Measurements from ENCODE around the gene GNB5.

The GNB5 gene

DNA sequence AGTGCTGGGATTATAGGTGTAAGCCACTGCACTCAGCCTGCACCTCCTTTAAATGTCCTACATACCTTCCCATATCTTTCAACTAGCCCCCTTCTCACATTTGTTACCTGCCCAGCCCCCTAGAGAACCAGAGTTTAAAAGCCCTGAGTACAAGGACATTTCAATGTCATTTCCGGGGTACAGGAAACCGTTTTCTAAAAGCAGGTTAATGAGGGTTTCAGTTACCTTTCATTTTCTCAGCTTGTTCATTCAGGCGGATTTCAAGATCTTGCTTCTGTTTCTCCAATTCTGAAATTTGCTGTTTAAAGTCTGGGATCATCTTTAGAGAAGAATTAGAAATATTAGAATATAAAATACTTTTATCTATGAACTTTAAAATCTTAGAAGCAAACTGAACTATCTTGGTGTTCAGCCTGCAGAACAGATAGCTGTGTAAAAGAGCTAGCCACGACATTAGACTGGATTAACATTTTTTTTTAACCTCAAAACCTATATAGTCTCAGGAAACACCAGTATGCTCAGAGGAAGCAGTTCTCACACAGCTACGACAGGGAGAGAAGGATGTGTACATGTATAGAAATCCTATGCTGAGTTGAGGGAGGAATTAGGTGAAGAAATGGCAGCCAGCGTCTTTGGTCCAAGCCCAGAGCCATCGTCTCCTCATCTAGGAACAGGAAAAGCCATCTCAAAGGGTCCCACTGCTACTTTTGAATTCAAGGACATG, 29.9 kb upstream of the GNB5 start:
- Mint-ChIP-seq H3K4me1 (ENCODE audit: low read depth) (peaks cover 28% of the 10 kb centered on the region), H3K4me3 (peak overlapping the region; percentile 84), H3K36me3 (ENCODE audit: low read depth) (peaks cover 4% of the 10 kb centered on the region), H3K27me3 (ENCODE audit: low read depth) (no peaks in the 10 kb centered on the region), H3K27ac (peak overlapping the region; percentile 92), H3K9me3 (no peaks in the 10 kb centered on the region)
- DNase-seq (ENCODE audit: low spot score) = no peak

DNA sequence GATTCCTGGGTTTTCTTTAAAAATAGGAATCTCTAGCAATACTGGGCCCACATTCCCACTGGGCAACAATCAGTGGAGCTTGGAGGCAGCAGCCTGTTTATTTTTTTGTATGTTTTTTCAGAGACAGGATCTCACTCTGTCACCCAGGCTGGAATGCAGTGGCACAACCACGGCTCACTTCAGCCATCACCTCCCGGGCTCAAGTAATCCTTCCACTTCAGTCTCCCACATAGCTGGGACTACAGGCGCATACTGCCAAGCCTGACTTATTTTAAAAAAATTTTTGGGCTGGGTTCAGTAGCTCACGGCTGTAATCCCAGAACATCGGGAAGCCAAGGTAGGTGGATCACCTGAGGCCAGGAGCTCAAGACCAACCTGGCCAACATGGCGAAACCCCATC, 29.1 kb upstream of the GNB5 start:
- no peak overlapping the region for H3K4me3 Mint-ChIP-seq
- H3K9me3 Mint-ChIP-seq = no peaks in the 10 kb centered on the region
- no peaks in the 10 kb centered on the region for H3K27me3 Mint-ChIP-seq (ENCODE audit: low read depth)
- peaks cover 4% of the 10 kb centered on the region for H3K36me3 Mint-ChIP-seq (ENCODE audit: low read depth)
- no peak for DNase-seq (ENCODE audit: low spot score)
- peaks cover 28% of the 10 kb centered on the region for H3K4me1 Mint-ChIP-seq (ENCODE audit: low read depth)
- no peak overlapping the region for H3K27ac Mint-ChIP-seq

DNA sequence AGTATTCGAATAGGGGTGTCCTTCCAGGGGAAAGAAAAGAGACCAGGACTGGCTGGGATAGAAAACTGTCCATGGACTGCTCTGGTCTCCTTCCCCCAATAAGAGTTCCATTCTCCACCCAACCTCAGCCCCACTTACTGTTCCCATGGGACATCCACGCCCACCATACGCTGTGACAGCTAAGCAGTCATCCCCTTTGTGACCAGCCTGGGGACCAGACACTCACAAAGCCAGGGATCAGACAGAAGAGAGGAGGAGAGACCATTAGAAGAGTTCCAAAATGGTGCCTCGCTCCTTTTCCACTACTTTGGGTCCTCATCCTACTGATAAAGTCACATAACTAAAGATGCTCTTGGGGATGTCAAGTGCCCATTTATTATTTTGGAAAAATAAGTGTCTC, 27.6 kb upstream of the GNB5 start:
- Mint-ChIP-seq H3K9me3 (no peaks in the 10 kb centered on the region), H3K4me1 (ENCODE audit: low read depth) (peaks cover 26% of the 10 kb centered on the region), H3K36me3 (ENCODE audit: low read depth) (peaks cover 4% of the 10 kb centered on the region), H3K27me3 (ENCODE audit: low read depth) (no peaks in the 10 kb centered on the region), H3K4me3 (no peak overlapping the region), H3K27ac (no peak overlapping the region)
- no peak for DNase-seq (ENCODE audit: low spot score)

DNA sequence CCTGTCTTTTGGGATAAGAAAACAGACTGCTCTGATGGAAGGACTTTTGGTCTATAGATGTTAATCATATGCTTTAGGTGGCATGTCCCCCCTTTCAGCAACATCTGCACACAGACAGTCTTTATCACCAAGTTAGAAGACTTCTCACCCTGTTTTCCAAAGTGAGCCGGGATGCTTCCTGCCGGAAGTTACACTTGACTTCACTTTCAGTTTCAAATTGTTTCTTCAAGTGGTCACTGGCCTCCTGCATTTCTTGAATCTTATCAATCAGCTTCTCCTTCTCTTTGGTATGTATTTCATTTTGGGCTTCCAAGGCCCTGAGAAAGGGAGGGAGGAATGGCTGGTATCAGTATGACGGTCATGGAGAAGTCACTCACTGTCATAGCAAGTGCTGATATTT, 27.2 kb upstream of the GNB5 start:
- no peak for DNase-seq (ENCODE audit: low spot score)
- peaks cover 4% of the 10 kb centered on the region for H3K36me3 Mint-ChIP-seq (ENCODE audit: low read depth)
- no peak overlapping the region for H3K4me3 Mint-ChIP-seq
- peaks cover 25% of the 10 kb centered on the region for H3K4me1 Mint-ChIP-seq (ENCODE audit: low read depth)
- no peak overlapping the region for H3K27ac Mint-ChIP-seq
- H3K27me3 Mint-ChIP-seq (ENCODE audit: low read depth) = no peaks in the 10 kb centered on the region
- H3K9me3 Mint-ChIP-seq = no peaks in the 10 kb centered on the region

DNA sequence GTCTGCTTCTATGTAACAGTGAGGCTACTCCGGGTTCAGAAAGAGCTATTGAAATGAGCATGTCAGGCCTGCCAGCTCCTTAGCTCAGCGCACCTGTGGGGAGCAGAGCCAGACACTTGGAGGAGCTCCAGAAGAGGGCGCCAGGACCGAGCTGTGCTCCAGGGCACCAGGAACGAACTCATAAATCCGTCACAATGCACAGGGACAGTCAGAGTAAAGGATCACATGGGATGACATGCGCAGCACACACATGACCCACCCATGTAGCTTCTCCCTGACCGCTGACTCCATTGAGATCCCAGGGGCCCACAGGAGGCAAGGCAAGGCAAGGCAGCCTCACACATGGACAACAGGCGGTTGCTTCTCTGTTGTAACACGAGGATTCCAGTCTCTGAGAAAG, 26.0 kb upstream of the GNB5 start:
- no peaks in the 10 kb centered on the region for H3K9me3 Mint-ChIP-seq
- no peaks in the 10 kb centered on the region for H3K36me3 Mint-ChIP-seq (ENCODE audit: low read depth)
- DNase-seq (ENCODE audit: low spot score) = no peak
- H3K27ac Mint-ChIP-seq = no peak overlapping the region
- H3K27me3 Mint-ChIP-seq (ENCODE audit: low read depth) = no peaks in the 10 kb centered on the region
- H3K4me1 Mint-ChIP-seq (ENCODE audit: low read depth) = peaks cover 18% of the 10 kb centered on the region
- no peak overlapping the region for H3K4me3 Mint-ChIP-seq

DNA sequence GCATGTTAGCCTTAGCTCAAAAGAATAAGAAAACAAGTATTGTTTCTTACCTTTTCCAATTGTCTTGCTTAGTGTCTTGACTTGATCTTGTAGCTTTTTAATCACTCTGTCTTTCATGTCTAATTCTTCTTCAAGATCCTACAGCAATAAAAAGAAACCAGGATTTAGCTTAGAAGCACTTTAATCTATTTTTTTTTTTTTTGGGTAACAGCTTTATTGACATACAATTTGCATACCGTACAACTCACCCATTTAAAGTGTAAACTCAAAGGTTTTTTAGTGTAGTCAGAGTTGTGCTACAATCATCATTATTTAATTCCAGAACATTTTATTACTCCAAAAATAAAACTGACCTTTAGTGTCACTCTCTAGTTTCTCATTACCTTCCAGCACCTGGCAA, 23.4 kb upstream of the GNB5 start:
- H3K4me1 Mint-ChIP-seq (ENCODE audit: low read depth) = peaks cover 3% of the 10 kb centered on the region
- no peaks in the 10 kb centered on the region for H3K9me3 Mint-ChIP-seq
- no peaks in the 10 kb centered on the region for H3K27me3 Mint-ChIP-seq (ENCODE audit: low read depth)
- no peak overlapping the region for H3K27ac Mint-ChIP-seq
- DNase-seq (ENCODE audit: low spot score) = no peak
- H3K36me3 Mint-ChIP-seq (ENCODE audit: low read depth) = no peaks in the 10 kb centered on the region
- no peak overlapping the region for H3K4me3 Mint-ChIP-seq

DNA sequence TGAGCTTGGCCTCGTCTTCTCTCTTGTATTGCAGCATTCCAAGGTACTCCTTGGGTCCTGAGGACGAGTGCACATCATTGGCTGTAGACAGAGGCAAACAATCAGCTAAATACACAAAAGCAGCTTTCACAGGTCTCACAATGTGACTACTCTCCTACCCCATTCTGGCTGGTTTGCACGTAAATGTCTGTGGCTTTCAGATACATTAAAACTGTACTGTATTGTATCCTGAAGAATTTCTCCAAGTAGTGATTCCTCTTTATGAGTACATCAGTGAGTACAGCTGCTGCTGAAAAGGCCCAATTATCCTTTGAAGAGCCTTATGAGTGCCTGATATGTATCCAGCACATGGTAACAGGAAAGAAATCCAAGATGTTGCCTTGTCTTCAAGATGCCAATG, 22.0 kb upstream of the GNB5 start:
- DNase-seq (ENCODE audit: low spot score) = no peak
- peaks cover 4% of the 10 kb centered on the region for H3K4me1 Mint-ChIP-seq (ENCODE audit: low read depth)
- no peaks in the 10 kb centered on the region for H3K36me3 Mint-ChIP-seq (ENCODE audit: low read depth)
- H3K4me3 Mint-ChIP-seq = no peak overlapping the region
- no peak overlapping the region for H3K27ac Mint-ChIP-seq
- H3K9me3 Mint-ChIP-seq = no peaks in the 10 kb centered on the region
- no peaks in the 10 kb centered on the region for H3K27me3 Mint-ChIP-seq (ENCODE audit: low read depth)

DNA sequence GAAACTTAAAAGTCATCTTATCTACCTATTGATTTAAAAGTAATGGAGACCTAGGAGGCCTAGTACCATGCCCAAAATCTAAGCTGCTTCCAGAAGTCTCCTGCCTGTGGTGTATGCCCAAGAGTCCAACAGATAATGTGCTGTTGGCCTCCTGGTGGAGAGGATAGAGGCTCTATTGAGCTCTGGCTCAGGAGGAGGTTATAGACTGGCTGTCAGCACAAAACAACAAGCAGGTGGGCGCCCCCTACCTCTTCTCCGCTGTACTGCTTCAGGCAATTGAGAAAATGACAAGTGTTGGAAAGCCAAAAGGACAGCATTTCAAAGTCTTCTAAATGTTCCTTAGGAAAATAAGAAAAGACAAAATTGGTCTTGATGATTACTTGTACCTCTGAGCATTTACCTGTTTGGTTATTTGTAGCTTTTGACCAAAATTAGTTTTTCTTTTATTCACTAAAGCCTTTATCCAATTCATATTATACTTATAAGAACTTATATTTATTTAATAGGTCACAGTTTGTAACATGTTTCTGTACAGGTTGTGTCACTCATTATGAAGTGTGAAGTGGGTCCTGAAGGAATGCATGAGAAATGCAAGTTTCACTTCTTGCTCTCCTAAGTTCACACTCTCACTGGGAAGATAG, 17.2 kb upstream of the GNB5 start:
- H3K9me3 Mint-ChIP-seq = no peaks in the 10 kb centered on the region
- H3K27ac Mint-ChIP-seq = no peak overlapping the region
- H3K36me3 Mint-ChIP-seq (ENCODE audit: low read depth) = no peaks in the 10 kb centered on the region
- H3K4me1 Mint-ChIP-seq (ENCODE audit: low read depth) = peaks cover 9% of the 10 kb centered on the region
- H3K4me3 Mint-ChIP-seq = no peak overlapping the region
- H3K27me3 Mint-ChIP-seq (ENCODE audit: low read depth) = no peaks in the 10 kb centered on the region
- peak; percentile 61 for DNase-seq (ENCODE audit: low spot score)

DNA sequence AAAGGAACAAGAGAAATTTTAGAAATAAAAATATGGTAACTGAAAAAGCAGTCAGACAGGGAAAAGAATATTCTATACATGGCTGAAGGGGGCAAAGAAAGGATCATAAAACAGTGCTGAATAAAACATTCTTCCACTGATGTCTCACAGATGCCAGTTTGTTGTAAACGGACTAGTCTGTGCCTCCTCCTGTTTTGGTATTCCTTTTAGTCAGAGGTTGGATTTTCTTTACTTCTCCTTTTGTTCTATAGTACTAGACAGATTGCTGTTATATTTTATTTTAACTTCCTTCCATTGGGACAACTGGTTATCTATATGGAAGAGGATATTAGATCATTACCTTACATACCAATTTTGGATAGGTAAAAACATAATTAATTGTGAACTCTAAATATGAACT, 16.0 kb upstream of the GNB5 start:
- Mint-ChIP-seq H3K9me3 (no peaks in the 10 kb centered on the region), H3K36me3 (ENCODE audit: low read depth) (no peaks in the 10 kb centered on the region), H3K4me1 (ENCODE audit: low read depth) (peaks cover 8% of the 10 kb centered on the region), H3K4me3 (no peak overlapping the region), H3K27me3 (ENCODE audit: low read depth) (no peaks in the 10 kb centered on the region), H3K27ac (no peak overlapping the region)
- no peak for DNase-seq (ENCODE audit: low spot score)

DNA sequence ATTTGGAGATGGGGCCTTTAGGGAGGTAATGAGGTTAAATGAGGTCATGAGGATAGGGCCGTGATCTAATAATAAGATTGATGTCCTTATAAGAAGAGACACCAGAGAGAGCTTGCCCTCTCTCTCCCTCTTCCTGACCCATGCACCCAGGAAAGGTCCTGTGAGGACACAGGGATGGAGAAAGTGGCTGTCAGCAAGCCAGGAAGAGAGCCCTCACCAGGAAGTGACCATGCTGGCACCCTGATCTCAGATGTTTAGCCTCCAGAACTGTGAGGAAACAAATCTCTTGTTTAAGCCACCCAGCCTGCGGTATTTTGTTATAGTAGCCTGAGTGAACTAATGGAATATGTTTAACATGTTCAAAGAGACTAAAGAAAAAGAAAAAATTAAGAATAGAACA, 15.3 kb upstream of the GNB5 start:
- H3K9me3 Mint-ChIP-seq = no peaks in the 10 kb centered on the region
- H3K4me1 Mint-ChIP-seq (ENCODE audit: low read depth) = peaks cover 8% of the 10 kb centered on the region
- H3K27me3 Mint-ChIP-seq (ENCODE audit: low read depth) = no peaks in the 10 kb centered on the region
- H3K36me3 Mint-ChIP-seq (ENCODE audit: low read depth) = no peaks in the 10 kb centered on the region
- DNase-seq (ENCODE audit: low spot score) = no peak
- H3K27ac Mint-ChIP-seq = no peak overlapping the region
- H3K4me3 Mint-ChIP-seq = no peak overlapping the region

DNA sequence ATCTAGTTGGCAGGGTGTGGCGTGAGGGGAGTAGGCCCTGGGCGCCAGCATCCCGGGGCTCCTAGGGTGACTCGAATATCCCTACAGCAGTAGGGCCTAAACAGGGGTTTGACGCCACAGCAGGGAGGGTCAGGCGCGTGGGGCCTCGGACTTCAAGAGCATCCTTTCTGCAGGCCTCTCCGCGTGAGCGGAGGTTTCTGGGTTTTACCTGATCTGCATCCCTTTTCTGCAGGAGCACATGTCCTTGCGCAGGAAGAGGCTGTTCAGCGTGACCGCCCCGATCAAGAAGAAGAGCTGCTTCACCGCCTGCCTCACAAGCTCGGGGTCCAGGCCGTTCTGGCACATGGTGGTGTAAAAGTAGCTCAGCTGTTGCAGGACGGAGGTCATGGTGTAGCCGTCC, 13.5 kb upstream of the GNB5 start:
- Mint-ChIP-seq H3K36me3 (ENCODE audit: low read depth) (no peaks in the 10 kb centered on the region), H3K27ac (no peak overlapping the region), H3K4me1 (ENCODE audit: low read depth) (peaks cover 8% of the 10 kb centered on the region)

DNA sequence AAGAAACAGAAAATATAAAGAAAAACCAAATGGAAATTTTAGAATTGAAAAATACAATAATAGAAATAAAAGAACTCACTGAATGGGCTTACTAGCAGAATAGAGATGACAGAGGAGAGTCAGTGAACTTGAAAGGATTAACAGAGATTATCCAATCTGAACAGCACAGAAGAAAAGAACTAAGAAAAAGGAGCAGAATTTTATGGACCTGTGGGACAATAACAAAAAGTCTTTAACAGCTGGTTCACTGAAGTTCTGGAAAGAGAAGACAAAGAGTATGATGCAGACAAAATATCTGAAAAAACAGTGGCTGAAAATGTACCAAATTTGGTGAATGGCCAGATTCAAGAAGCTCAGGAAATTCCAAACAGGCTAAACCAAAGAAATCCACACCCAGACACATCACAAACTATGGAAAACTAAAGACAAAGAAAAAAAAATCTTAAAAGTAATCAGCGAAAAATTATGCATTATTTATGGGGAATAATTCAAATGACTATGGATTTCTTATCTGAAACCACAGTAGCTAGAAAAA, 9.7 kb upstream of the GNB5 start:
- no peak for DNase-seq (ENCODE audit: low spot score)
- H3K36me3 Mint-ChIP-seq (ENCODE audit: low read depth) = no peaks in the 10 kb centered on the region
- H3K27me3 Mint-ChIP-seq (ENCODE audit: low read depth) = peaks cover 6% of the 10 kb centered on the region
- no peaks in the 10 kb centered on the region for H3K4me1 Mint-ChIP-seq (ENCODE audit: low read depth)
- H3K4me3 Mint-ChIP-seq = no peak overlapping the region
- H3K9me3 Mint-ChIP-seq = no peaks in the 10 kb centered on the region
- H3K27ac Mint-ChIP-seq = no peak overlapping the region

More for the DNA sequence above, 13.5 kb upstream of the GNB5 start:
- DNase-seq (ENCODE audit: low spot score) = no peak
- H3K9me3 Mint-ChIP-seq = no peaks in the 10 kb centered on the region
- H3K4me3 Mint-ChIP-seq = no peak overlapping the region
- H3K27me3 Mint-ChIP-seq (ENCODE audit: low read depth) = peaks cover 6% of the 10 kb centered on the region

DNA sequence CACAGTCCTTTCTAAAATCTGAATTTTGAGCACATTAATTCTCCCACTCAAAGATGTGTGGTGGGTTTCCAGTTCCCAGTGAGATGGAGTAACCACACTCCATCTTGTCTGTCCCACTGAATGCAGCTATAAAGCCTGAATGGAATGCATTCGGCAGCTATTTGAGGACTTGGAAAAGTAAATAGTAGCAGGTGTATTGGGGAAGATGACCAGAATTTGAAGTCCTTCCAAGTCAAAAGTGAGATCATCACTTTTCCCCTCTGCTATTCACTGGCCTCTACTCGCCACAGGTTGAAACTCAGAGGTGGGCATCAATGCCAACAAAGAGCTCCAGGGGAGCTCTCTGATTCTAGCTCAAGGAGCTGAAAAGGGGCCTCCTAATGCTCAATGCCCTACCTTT, 8.1 kb upstream of the GNB5 start:
- no peak overlapping the region for H3K27ac Mint-ChIP-seq
- H3K9me3 Mint-ChIP-seq = no peaks in the 10 kb centered on the region
- no peaks in the 10 kb centered on the region for H3K4me1 Mint-ChIP-seq (ENCODE audit: low read depth)
- no peak overlapping the region for H3K4me3 Mint-ChIP-seq
- peaks cover 6% of the 10 kb centered on the region for H3K27me3 Mint-ChIP-seq (ENCODE audit: low read depth)
- no peak for DNase-seq (ENCODE audit: low spot score)
- H3K36me3 Mint-ChIP-seq (ENCODE audit: low read depth) = no peaks in the 10 kb centered on the region

DNA sequence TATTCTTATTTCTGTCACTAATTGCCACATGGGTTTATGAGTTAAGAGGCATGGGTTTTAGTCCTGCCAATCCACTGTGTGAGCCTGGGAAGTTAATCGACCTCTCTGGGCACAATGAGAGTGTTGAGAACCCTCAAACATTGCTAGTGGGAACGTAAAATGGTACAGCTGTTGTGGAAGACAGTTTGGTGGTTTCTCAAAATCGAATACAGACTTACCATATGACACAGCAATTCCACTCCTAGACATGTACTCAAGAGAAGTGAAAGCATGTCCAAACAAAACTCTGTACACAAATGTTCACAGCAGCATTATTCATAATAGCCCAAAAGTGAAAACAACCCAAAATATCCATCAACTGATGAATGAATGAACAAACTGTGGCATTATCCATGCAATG, 5.7 kb upstream of the GNB5 start:
- Mint-ChIP-seq H3K36me3 (ENCODE audit: low read depth) (no peaks in the 10 kb centered on the region), H3K4me3 (no peak overlapping the region), H3K27ac (no peak overlapping the region), H3K27me3 (ENCODE audit: low read depth) (peaks cover 8% of the 10 kb centered on the region), H3K9me3 (no peaks in the 10 kb centered on the region), H3K4me1 (ENCODE audit: low read depth) (no peaks in the 10 kb centered on the region)
- DNase-seq (ENCODE audit: low spot score) = no peak

DNA sequence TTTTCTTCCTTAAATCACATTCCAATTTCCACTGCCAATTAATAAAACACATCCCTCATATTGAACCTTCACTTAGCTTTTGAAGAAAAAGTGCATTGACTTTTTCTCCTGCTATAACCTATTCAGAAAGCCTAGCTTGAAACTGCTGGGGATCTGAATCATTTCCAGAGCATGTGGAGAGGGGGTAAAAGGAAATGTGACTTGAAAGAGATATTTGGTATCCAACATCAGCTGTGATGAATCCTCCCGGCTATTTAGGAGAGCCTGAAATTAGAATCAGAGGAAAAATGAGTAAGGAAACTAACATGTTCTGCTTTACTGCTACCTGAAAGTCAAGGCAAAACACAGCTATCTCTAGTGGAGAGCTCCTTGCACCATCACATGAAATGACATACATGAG, 2.6 kb upstream of the GNB5 start:
- H3K27ac Mint-ChIP-seq = no peak overlapping the region
- peaks cover 2% of the 10 kb centered on the region for H3K27me3 Mint-ChIP-seq (ENCODE audit: low read depth)
- no peak overlapping the region for H3K4me3 Mint-ChIP-seq
- H3K4me1 Mint-ChIP-seq (ENCODE audit: low read depth) = no peaks in the 10 kb centered on the region
- no peaks in the 10 kb centered on the region for H3K9me3 Mint-ChIP-seq
- DNase-seq (ENCODE audit: low spot score) = no peak
- no peaks in the 10 kb centered on the region for H3K36me3 Mint-ChIP-seq (ENCODE audit: low read depth)

Measured in T-helper 2 cell treated with Interferon-gamma antibody and Interleukin-4, amounts not matched to agents 5 μg/mL and 100 μg/mL, for 36 hours (primary cell).